Upper lobe of left lung (tissue), 6 donors: Measurements from ENCODE around the gene UBXN4. TPM values are rescaled to one million over a fixed set of nuclear protein-coding genes. Genes with fewer than 3 reads are reported as not detected.

Experiments
- ATAC-seq, 2 donors: fragments of 200-7000 bp; cut with Tn5 transposase; one replicate each; pipeline ENCODE4 v1.9.1; 2022; ENCODE audit warnings: mild to moderate bottlenecking in 2 of 2, moderate library complexity in 2 of 2; ENCODE audit not compliant: low FRiP score in 2 of 2
- DNase-seq, 2 donors: peaks; one replicate each; pipeline ENCODE4 v3.0.0-alpha.2; 2019 to 2020
- H3K27ac ChIP-seq, 4 donors: fragments of 200-600 bp; sonication (generic); one replicate each; pipeline ENCODE4 v1.5.1; 2016 to 2019
- H3K27me3 ChIP-seq, 4 donors: fragments of 200-600 bp; sonication (generic); one replicate each; pipeline ENCODE4 v1.5.1; 2017 to 2019
- H3K36me3 ChIP-seq, 4 donors: fragments of 200-600 bp; sonication (generic); one replicate each; pipeline ENCODE4 v1.5.1; 2016 to 2019
- H3K4me1 ChIP-seq, 4 donors: fragments of 200-600 bp; sonication (generic); one replicate each; pipeline ENCODE4 v1.5.1; 2018 to 2019
- H3K4me3 ChIP-seq, 4 donors: fragments of 200-600 bp; sonication (generic); one replicate each; pipeline ENCODE4 v1.5.1; 2017 to 2019; ENCODE audit warnings: mild to moderate bottlenecking in 2 of 4, moderate library complexity in 1 of 4
- H3K9me3 ChIP-seq, 4 donors: fragments of 200-600 bp; sonication (generic); one replicate each; pipeline ENCODE4 v1.5.1; 2018 to 2019
- EP300 ChIP-seq, 4 donors: sonication (generic); formaldehyde crosslinking; IDR thresholded peaks; one replicate each; pipeline ENCODE4 v1.5.1; 2017; ENCODE audit warnings: antibody characterized with exemption in 4 of 4, control low read depth in 2 of 4
- POLR2A ChIP-seq, 4 donors: fragments of 450-650 bp; IDR thresholded peaks; one replicate each; pipeline ENCODE4 v1.5.1; 2016 to 2017; ENCODE audit warnings: antibody characterized with exemption in 4 of 4, mild to moderate bottlenecking in 2 of 4
- POLR2AphosphoS5 ChIP-seq, 2 donors: sonication (generic); formaldehyde crosslinking; IDR thresholded peaks; one replicate each; pipeline ENCODE4 v1.5.1; 2017; ENCODE audit warnings: antibody characterized with exemption in 2 of 2
- WGBS, 2 donors: methylation state at CpG; one replicate each; pipeline ENCODE4 v1.1.5; 2017 to 2018; 5-methylcytosine and 5-hydroxymethylcytosine counted together
- total RNA-seq, 6 donors: library from RNA; depleted of rRNA in 4 of 6; stranded (reverse); fragments of >200 nt in 4 of 6; gene quantifications; one replicate each; pipeline versions ENCODE4 v1.1.0 to v1.2.1, GENCODE V29; 2016 to 2021
- TF ChIP-seq, protein P1 (sequence below), 6 experiments: fragments of 450-650 bp in 4 of 6; fragments of 200-600 bp in 2 of 6; sonication (generic) in 2 of 6; IDR thresholded peaks; one replicate each; pipeline ENCODE4 v1.5.1; 2016 to 2019; ENCODE audit warnings: antibody characterized with exemption in 6 of 6
- donor health status: DM: no; HTN: no; CAD: no; lungs with moderate emphysema.
- donor health status: DM: no; HTN: yes; CAD: no; lungs with severe emphysema.

UBXN4 gene
- total RNA-seq, 6 donors from 2014 or later: 34.0 to 101 (median 67.8) TPM

DNA sequence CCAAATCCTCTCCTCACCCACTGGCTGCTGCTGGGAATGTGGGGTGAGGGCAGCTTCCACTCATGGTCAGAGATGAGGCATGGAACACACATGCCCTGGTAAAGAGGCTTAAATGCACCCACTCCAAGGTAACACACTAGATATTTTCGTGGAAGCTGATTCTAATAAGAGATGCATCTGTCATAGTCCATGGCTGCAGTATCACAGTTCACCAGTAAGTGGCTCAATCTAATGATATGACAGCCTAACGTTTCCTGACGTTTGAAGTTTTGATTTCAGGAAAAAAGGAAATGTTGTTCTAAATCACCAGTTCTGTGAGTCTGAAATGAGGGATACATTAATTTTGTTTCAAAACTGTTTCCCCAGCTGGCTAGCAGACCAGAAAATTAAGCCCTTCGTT lies 57.1 kb downstream of the UBXN4 start:
- H3K4me3 ChIP-seq: no peak overlapping the region
- WGBS, 2 donors: 49% methylated on average over 4 of the region's 4 CpGs
- no peaks in the 10 kb centered on the region for H3K27me3 ChIP-seq
- no peak for DNase-seq
- peaks cover 0 to 8% (median 3%) of the 10 kb centered on the region in 4 donors for H3K4me1 ChIP-seq
- no peak overlapping the region for H3K27ac ChIP-seq
- no peak for ATAC-seq
- no peaks in the 10 kb centered on the region for H3K36me3 ChIP-seq
- TF ChIP-seq POLR2A (IDR thresholded peaks at IDR 0.05) (no peak), EP300 (IDR thresholded peaks at IDR 0.05) (no peak), POLR2AphosphoS5 (IDR thresholded peaks at IDR 0.05) (no peak)
- TF ChIP-seq, protein P1, sequence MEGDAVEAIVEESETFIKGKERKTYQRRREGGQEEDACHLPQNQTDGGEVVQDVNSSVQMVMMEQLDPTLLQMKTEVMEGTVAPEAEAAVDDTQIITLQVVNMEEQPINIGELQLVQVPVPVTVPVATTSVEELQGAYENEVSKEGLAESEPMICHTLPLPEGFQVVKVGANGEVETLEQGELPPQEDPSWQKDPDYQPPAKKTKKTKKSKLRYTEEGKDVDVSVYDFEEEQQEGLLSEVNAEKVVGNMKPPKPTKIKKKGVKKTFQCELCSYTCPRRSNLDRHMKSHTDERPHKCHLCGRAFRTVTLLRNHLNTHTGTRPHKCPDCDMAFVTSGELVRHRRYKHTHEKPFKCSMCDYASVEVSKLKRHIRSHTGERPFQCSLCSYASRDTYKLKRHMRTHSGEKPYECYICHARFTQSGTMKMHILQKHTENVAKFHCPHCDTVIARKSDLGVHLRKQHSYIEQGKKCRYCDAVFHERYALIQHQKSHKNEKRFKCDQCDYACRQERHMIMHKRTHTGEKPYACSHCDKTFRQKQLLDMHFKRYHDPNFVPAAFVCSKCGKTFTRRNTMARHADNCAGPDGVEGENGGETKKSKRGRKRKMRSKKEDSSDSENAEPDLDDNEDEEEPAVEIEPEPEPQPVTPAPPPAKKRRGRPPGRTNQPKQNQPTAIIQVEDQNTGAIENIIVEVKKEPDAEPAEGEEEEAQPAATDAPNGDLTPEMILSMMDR (IDR thresholded peaks at IDR 0.05): no peak
- peaks cover 0 to 6% (median 2%) of the 10 kb centered on the region in 4 donors for H3K9me3 ChIP-seq

DNA sequence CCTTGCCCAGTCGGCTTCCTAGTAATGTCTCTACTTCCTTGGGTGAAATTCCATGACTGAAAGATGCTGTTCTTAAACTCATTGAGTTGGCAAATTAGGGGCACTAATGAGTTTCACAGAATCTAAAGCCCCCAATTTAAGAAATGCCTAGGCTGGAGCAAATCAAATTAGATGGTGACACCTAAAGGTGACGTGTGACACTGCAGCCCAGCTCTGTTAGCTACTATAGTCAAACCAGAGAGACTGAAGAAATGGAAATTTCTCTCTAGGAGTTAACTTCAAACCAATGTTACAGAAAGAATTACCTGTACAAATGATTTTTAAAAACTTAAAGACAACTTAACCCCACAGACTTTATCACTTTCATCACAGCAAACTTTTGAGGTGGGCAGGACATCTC lies 58.1 kb downstream of the UBXN4 start:
- TF ChIP-seq POLR2AphosphoS5 (IDR thresholded peaks at IDR 0.05) (no peak), POLR2A (IDR thresholded peaks at IDR 0.05) (no peak), EP300 (IDR thresholded peaks at IDR 0.05) (no peak)
- TF ChIP-seq, protein P1 (IDR thresholded peaks at IDR 0.05): no peak
- H3K4me1 ChIP-seq: peaks cover 0 to 8% (median 3%) of the 10 kb centered on the region in 4 donors
- H3K36me3 ChIP-seq: no peaks in the 10 kb centered on the region
- no peak overlapping the region for H3K4me3 ChIP-seq
- H3K27me3 ChIP-seq: no peaks in the 10 kb centered on the region
- ATAC-seq: no peak
- peaks cover 0 to 6% (median 2%) of the 10 kb centered on the region in 4 donors for H3K9me3 ChIP-seq
- H3K27ac ChIP-seq: no peak overlapping the region
- no peak for DNase-seq
- 41 to 66% methylated on average over 2 of the region's 2 CpGs for WGBS, 2 donors

DNA sequence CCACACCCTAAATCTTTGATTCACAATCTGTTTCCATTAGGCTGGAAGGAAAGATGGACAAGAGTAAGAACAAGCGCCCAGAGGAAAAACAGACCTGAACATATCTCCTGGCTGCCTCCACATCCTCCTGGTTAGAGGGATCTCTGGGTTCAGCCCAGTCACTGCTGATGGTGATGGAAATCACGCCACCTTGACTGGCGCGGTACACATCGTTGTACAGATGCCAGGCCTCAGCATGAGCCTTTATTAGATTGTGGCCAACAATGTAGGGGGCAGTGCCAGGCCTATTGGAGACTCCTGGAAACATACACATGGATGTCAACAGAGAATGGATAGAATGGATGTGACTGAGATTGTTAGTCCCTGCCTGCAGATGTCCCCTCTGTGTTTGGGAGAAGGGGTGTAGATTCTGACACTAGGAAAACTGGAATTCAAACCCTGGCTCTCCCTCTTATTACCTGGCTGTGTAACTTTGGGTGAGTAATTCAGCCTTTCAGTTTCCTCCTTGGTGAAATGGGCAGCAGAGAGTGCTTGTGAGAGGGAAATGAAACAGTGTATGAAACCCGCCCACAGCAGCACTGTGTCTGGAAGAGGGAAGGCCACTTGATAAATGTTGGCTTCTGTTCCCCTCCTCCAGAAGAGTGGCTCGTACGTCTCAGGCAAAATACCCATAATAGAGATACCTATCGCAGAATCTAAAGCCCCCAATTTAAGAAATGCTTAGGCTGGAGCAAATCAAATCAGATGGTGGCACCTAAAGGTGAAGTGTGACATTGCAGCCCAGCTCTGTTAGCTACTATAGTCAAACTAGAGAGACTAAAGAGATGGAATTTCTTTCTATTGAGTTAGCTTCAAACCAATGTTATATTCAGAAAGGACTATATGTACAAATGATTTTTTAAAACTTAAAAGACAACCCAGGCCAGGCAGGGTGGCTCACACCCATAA lies 59.1 kb downstream of the UBXN4 start:
- Histone ChIP-seq H3K4me1 (peaks cover 0 to 8% (median 3%) of the 10 kb centered on the region in 4 donors), H3K9me3 (peaks cover 0 to 6% (median 2%) of the 10 kb centered on the region in 4 donors), H3K4me3 (no peak overlapping the region), H3K27me3 (no peaks in the 10 kb centered on the region), H3K27ac (no peak overlapping the region), H3K36me3 (no peaks in the 10 kb centered on the region)
- TF ChIP-seq EP300 (IDR thresholded peaks at IDR 0.05) (no peak), POLR2A (IDR thresholded peaks at IDR 0.05) (no peak), POLR2AphosphoS5 (IDR thresholded peaks at IDR 0.05) (no peak)
- TF ChIP-seq, protein P1 (IDR thresholded peaks at IDR 0.05): no peak
- DNase-seq (no peak), ATAC-seq (no peak)
- 78 to 79% methylated on average over 9 of the region's 9 CpGs for WGBS, 2 donors

DNA sequence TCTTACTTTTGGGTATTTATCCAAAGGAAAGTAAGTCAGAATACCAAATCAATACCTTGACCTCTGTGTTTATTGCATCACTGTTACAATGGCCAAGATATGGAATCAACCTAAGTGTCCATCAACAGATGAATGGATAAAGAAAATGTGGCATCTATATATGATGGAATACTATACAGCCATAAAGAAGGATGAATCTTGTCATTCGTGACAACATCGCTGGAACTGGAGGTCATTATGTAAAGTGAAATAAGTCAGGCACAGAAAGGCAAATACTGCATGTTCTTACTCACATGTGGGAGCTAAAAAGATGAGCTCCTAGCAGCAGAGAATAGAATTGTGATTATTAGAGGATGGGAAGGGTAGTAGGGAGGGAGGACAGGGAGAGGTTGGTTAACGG lies 60.7 kb downstream of the UBXN4 start:
- no peak for DNase-seq
- no peak overlapping the region for H3K4me3 ChIP-seq
- no peak for ATAC-seq
- WGBS, 2 donors: 65% methylated on average over 3 of the region's 3 CpGs
- H3K36me3 ChIP-seq: no peaks in the 10 kb centered on the region
- H3K27me3 ChIP-seq: no peaks in the 10 kb centered on the region
- TF ChIP-seq POLR2AphosphoS5 (IDR thresholded peaks at IDR 0.05) (no peak), POLR2A (IDR thresholded peaks at IDR 0.05) (no peak), EP300 (IDR thresholded peaks at IDR 0.05) (no peak)
- TF ChIP-seq, protein P1 (IDR thresholded peaks at IDR 0.05): no peak
- H3K4me1 ChIP-seq: peaks cover 0 to 6% (median 2%) of the 10 kb centered on the region in 4 donors
- peaks cover 0 to 6% (median 2%) of the 10 kb centered on the region in 4 donors for H3K9me3 ChIP-seq
- H3K27ac ChIP-seq: no peak overlapping the region
